SKM-1 treated with dmso at 0.1 percent for 144 hours (cell line): Measurements from ENCODE around the gene KDM6B.
A peak's percentile ranks its signal among the peaks of the same experiment; 100 is the strongest.
"Not testable (repeated sequence)": the region's sequence is repeated elsewhere in the genome, so short reads cannot be mapped to it uniquely, and the experiment has no call there.

ENCODE experiments used
- DNase-seq: peaks from one replicate; lab custom pipeline; 2025; ENCODE audit not compliant: unreplicated experiment; lab: John Stamatoyannopoulos, UW

The KDM6B gene

DNA sequence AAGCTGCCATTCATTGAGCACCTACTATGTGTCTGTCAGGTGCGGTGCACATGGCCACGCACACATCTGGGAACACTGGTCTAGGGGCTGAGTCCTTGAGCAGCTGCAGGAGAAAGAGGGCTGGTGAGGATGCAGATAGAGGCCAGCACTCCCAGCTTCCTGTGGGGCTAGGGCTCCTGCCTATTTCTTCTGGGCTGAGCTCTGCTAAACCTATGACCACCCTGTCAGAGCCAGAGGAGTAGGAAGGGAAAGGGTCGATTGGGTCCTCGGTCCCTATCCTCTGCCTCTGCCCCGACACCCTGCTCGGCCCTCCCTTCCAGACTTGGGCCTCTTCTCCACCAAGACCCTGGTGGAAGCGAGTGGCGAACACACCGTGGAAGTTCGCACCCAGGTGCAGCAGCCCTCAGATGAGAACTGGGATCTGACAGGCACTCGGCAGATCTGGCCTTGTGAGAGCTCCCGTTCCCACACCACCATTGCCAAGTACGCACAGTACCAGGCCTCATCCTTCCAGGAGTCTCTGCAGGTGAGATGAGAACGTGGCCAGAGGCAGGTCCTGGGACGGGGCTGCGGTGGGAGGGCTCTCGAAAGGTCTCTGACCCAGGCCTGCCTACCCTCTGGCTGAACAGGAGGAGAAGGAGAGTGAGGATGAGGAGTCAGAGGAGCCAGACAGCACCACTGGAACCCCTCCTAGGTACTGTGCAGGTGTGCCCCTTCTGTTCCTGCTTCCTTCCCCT lies 16.9 kb downstream of the KDM6B start:
- DNase-seq: no peak

DNA sequence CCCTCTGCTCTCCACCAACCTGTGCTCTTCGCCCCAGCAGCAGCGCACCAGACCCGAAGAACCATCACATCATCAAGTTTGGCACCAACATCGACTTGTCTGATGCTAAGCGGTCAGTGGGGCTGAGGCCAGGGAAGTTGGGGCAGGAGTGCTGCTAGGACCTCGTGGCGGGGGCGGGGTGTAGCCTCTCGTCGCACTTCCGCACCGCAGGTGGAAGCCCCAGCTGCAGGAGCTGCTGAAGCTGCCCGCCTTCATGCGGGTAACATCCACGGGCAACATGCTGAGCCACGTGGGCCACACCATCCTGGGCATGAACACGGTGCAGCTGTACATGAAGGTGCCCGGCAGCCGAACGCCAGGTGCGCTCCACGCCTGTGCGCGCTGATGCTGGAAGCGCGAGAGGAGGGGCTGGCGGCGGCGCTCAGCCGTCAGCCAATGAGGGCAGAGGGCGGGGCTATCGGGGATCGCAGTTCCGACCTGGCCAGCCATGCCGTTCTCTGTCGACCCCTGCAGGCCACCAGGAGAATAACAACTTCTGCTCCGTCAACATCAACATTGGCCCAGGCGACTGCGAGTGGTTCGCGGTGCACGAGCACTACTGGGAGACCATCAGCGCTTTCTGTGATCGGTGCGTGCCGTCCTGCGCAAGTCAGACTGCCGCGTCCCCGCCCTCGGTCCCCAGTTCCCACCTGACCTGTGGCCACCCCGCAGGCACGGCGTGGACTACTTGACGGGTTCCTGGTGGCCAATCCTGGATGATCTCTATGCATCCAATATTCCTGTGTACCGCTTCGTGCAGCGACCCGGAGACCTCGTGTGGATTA lies 17.6 kb downstream of the KDM6B start:
- DNase-seq: peak; percentile 47

DNA sequence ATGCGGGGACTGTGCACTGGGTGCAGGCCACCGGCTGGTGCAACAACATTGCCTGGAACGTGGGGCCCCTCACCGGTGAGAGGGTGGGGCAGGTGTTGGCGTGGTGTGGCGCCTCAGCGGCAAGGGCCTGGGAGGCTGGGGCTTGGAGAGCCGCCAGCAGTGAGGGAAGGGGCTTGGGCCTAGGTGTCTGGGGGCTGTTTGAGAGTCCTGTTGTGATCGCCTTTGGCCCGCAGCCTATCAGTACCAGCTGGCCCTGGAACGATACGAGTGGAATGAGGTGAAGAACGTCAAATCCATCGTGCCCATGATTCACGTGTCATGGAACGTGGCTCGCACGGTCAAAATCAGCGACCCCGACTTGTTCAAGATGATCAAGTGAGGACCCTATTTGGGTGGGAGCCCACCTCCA lies 18.2 kb downstream of the KDM6B start:
- DNase-seq: no peak

DNA sequence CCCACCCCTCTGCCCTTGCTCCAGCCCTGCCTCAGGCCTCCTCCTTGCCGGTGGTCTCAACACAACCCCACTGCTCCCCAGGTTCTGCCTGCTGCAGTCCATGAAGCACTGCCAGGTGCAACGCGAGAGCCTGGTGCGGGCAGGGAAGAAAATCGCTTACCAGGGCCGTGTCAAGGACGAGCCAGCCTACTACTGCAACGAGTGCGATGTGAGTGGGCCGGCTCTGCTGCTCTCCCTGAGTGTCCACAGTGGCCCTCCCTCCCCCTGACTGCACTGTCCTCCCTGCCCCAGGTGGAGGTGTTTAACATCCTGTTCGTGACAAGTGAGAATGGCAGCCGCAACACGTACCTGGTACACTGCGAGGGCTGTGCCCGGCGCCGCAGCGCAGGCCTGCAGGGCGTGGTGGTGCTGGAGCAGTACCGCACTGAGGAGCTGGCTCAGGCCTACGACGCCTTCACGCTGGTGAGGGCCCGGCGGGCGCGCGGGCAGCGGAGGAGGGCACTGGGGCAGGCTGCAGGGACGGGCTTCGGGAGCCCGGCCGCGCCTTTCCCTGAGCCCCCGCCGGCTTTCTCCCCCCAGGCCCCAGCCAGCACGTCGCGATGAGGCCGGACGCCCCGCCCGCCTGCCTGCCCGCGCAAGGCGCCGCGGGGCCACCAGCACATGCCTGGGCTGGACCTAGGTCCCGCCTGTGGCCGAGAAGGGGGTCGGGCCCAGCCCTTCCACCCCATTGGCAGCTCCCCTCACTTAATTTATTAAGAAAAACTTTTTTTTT lies 19.1 kb downstream of the KDM6B start:
- no peak for DNase-seq

DNA sequence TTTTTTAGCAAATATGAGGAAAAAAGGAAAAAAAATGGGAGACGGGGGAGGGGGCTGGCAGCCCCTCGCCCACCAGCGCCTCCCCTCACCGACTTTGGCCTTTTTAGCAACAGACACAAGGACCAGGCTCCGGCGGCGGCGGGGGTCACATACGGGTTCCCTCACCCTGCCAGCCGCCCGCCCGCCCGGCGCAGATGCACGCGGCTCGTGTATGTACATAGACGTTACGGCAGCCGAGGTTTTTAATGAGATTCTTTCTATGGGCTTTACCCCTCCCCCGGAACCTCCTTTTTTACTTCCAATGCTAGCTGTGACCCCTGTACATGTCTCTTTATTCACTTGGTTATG lies 19.6 kb downstream of the KDM6B start:
- no peak for DNase-seq

DNA sequence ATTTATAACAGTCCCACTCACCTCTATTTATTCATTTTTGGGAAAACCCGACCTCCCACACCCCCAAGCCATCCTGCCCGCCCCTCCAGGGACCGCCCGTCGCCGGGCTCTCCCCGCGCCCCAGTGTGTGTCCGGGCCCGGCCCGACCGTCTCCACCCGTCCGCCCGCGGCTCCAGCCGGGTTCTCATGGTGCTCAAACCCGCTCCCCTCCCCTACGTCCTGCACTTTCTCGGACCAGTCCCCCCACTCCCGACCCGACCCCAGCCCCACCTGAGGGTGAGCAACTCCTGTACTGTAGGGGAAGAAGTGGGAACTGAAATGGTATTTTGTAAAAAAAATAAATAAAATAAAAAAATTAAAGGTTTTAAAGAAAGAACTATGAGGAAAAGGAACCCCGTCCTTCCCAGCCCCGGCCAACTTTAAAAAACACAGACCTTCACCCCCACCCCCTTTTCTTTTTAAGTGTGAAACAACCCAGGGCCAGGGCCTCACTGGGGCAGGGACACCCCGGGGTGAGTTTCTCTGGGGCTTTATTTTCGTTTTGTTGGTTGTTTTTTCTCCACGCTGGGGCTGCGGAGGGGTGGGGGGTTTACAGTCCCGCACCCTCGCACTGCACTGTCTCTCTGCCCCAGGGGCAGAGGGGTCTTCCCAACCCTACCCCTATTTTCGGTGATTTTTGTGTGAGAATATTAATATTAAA lies 20.2 kb downstream of the KDM6B start:
- no peak for DNase-seq

DNA sequence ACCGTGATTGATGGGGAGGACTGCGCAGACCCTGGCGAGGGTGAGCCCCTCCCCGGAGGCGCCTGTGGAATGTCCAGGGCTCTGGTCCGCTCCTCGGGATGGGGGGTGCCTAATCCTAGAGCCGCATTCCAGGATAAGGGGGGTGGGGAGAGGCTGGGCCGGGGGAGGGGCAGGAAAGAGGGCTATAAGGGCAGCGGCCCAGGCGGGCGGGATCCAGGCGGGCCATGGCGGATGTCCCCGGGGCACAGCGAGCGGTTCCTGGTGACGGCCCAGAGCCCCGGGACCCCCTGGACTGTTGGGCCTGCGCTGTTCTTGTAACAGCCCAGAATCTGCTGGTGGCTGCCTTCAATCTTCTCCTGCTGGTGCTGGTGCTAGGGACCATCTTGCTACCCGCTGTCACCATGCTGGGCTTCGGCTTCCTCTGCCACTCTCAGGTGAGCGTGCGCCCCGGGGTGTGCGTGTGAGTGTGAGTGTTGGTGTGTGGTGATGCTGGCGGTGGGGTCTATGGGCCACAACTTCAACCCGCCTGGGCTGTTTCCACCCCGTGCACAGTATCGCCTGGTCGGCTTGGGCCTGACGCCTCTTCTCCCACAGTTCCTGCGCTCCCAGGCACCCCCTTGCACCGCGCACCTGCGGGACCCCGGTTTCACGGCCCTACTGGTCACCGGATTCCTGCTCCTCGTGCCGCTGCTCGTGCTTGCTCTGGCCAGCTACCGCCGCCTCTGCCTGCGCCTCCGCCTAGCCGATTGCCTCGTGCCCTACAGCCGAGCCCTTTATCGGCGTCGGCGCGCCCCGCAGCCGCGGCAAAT lies 21.0 kb downstream of the KDM6B start, which contains the start of gene TMEM88:
Gene TMEM88 (plus strand): TSS at position 216 of the 809 bp plus-strand sequence. CDS start 9 bp downstream, at position 225.
- no peak for DNase-seq

DNA sequence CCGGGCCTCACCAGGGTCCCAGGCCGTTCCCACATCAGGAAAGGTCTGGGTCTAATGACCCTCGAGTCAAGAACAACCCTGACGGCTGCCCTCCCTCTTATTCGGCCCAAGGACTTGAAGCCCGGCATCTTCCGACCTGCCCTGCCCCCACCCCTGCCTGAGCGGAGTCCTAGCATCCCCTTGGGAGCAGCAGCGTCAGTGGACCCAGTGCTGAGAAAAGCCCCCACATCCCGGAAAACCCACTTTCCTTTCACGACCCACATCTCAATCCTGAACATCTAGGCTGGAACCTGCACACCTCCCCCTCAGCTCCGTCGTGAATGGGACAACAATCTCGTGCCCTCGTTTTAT lies 21.6 kb downstream of the KDM6B start:
- DNase-seq: no peak

DNA sequence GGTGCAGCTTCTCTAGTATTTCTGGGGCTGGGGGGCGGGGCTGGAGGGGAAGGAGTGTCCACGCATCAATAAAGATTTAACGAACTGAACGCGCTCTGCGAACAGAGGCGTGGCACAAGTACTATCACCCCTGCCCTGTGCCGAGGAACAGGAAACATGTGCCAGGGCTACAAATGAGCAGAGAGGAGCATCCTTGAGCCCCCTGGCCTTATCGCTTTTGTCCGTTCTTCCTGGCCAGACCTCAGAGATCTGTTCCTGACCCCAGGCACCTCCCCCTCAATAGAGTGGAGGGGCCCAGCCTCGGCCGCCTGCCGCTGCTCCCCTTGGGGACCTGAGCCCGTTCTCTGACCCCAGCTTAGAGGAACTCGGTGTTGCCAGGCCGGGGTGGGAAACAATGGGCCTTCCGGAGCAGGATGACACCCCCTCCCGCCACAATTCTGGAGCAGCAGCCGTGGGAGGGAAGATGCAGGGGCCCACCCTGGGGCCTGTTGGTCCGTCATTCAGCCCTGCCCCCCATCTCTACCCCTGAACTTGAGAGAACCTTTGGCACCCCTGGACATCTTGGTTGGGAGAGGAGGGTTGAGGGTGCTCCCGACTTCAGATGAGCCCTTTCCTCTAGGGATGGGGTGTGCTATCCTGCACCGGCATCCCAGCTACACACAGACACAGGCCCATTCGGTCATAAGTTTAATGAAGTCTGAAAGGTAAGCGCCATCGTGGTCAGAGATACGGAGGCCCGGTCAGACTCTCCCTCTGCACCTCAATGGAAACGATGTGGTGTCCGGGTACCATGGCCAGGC lies 22.2 kb downstream of the KDM6B start:
- DNase-seq: no peak

DNA sequence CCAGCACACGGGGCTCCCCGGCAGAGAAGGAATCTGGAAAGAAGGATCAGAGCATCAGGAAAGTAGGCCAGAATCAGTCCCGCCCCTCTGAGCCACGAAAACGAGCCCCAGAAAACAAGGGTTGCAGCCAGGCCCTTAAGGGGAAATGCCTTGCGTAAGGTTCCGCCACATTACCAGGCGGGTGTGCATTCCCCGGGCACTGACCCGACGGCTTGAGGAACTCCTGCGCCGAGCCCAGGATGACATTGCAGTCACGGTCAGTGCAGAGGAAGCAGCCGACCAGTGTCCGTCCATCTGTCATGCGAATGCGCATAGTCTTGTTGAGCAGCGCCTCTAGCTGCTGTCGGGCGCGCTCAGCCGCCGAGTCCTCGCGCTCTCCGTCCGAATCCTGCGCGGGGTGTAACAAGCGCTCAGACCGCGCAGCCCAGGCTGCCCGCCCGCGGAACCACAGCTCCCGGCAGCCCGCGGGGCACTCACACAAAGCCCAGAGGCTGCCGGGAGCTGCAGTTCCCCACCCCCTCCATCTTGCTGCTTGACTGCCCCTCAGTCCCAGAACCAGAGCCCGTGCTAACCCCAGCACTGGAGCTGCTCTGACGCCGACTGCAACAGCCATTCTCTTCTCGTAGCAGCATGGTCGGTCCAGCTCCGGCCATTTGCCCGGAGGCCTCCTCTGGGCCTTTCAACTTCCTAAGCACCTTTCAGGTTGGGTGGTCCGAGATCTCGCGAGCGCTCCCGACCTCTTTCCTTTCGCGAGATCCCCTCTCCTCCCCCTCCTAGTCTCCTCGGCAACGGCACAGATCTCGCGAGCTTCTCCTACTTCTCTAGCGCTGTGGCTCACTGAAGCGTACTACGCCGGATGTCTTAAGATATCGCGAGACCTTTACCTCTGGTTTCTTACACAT lies 23.0 kb downstream of the KDM6B start, which contains the start of gene NAA38:
Gene NAA38 (minus strand): TSS at position 749 of the 902 bp plus-strand sequence. CDS start 96 bp downstream, at position 653.
- peak; percentile 88 for DNase-seq

DNA sequence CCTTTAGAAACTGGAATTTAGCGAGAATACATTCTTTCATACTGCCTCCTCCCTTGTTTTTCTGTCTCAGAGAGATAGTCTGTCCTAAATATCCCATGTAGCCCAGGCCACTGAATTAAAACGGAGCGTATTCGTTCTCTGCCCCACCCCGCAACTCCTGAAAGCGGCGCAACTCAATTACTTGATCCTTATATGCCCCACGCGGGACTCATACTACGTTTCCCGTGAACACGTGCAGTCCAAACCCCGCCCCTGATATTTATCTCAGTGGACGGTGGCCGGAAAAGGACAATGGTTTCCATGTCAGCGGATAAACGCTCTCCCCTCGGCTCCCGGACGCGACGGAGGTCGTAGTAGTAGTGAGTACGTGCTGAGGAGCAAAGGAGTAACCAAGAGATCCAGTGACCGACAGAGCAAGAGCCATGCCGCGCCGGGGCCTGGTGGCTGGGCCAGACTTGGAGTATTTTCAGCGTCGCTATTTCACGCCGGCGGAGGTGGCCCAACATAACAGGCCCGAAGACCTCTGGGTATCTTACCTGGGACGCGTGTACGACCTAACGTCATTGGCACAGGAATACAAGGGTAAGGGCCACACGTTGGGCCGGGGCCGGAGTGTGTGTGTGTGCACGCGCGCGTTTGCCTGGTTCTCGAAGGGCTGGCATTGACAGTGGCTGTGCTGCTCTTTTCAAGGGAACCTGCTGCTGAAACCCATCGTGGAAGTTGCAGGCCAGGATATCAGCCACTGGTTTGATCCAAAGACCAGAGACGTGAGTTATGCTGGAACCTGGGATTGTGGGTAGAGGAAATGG lies 23.9 kb downstream of the KDM6B start, which contains the start of gene CYB5D1:
Gene CYB5D1 (plus strand): TSS at position 291 of the 809 bp plus-strand sequence. CDS start 132 bp downstream, at position 423.
- peak; percentile 66 for DNase-seq

DNA sequence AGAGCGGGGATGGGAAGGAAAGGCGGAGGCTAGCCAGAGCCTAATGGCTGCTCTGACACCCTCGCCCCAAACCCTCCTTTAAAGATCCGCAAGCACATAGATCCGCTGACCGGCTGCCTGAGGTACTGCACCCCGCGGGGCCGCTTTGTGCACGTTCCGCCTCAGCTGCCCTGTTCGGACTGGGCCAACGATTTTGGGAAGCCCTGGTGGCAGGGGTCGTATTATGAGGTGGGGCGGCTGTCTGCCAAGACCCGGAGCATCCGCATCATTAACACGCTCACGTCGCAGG lies 24.4 kb downstream of the KDM6B start:
- DNase-seq: no peak

DNA sequence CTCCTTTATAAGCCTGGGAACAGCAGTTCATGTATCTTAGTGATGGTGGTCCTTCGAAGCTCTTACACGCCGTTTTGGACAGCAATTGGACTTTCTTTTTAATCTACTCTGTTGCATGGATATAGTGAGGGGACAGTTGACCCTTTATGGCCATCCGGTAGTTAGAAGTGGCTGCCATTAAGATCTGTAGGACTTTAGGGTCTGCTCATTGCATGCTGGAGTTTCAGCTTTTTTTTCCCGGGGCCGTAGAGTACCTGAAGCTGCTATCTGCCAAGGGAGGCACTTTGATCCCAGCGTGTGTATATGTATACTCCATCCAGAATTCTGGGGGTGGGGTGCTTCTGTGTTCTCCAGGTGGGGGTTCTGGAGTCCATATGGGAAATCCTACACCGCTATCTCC lies 25.0 kb downstream of the KDM6B start:
- no peak for DNase-seq

DNA sequence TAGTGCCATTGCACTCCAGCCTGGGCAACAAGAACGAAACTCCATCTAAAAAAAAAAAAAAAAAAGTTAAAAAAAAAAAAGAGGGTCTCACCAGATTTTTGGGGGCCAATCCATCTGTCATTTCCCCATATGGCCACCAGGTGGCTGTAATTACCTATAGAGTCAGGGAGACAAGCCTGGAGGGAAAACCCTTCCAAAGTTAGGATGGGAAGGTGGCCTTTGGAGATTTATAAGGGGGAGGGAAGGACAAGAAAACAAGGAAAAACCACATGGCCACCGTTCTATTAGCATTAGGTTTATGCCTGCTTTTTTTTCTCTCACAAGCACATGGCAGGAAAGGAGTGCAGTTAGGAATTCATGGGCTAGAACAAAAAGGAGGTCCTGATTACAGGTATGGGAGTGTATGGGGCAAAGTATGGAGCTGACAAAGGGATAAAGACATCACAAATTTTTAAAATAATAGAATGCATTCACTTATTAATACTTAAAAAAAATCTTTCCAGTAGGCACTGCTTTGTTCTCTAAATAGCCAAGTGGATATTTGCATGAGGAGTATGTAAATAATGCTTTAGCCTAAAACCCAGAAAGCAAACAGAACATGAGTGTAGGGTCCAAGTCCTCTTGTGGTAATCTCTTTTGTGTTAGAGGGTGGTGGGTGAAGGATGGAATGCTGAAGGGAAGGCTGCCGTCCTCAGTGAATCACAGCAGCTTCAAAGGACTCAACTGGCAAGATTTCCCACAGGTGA lies 28.8 kb downstream of the KDM6B start:
- no peak for DNase-seq

DNA sequence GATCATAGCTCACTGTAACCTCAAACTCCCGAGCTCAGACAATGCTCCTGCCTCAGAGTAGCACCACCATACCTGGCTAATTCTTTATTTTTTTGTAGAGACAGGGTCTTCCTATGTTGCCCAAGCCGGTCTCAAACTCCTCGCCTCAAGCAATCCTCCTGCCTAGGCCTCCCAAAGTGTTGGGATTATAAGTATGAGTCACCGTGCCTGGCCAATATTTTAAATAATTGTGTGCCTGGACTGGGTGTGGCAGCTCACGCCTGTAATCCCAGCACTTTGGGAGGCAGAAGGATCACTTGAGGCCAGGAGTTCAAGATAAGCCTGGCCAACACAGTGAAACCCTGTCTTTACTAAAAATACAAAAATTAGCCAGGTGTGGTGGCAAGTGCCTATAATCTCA lies 30.4 kb downstream of the KDM6B start:
- not testable (repeated sequence) for DNase-seq

DNA sequence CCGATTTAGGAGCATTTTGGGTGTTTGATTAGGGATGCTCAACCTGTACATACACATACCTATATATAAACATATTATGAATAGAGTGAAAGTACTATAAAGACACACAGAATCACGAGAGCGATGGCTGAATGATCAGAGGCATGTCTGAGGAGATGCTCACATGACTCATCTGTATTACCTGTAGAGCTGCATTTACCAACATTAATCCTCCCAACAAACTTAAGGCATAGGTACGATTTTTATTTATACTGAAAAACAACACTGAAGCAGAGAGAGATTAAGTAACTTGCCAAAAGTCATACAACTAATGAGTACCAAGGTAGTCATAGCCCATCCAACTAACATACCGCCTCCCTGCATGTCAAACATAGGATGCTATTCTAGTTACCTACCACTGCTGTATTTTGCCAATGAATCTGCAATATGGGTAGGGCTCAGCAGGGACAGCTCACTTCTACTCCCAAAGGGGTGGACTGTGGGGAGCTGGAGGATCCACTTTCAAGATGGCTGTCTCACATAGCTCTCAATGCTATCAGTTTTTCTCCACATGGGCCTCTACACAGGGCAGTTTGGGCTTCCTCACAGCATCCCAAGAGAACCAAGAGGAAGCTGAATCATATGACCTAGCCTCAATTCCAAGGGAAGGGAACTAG lies 31.1 kb downstream of the KDM6B start:
- DNase-seq: no peak
